H1 (cell line): ENCODE data around the gene TCP11. TPM values are rescaled to one million over a fixed set of nuclear protein-coding genes. Genes with fewer than 3 reads are reported as not detected.

Experiments
- CTCF ChIA-PET: fragments of 300-600 bp; sonication (Branson Sonifier 250); formaldehyde crosslinking; loops from one replicate; lab custom pipeline; 2021; ENCODE audit not compliant: partially characterized antibody; lab: Charles Lee
- POLR2A ChIA-PET: fragments of 300-600 bp; sonication (Branson Sonifier 250); formaldehyde crosslinking; loops from one replicate; lab custom pipeline; 2021; ENCODE audit warnings: inconsistent platforms; ENCODE audit not compliant: partially characterized antibody; lab: Charles Lee
- DNase-seq, 2 experiments: peaks; one replicate each; pipeline versions ENCODE4 v3.0.0 to v3.0.0-alpha.2; 2010 to 2022; ENCODE audit warnings: low spot score in 2 of 2, low read depth in 1 of 2, mixed read lengths in 1 of 2
- FAIRE-seq: peaks from 2 replicates; lab custom pipeline; 2011; peaks lifted over from hg19 to GRCh38; lab: Jason Lieb, UNC
- H2AFZ ChIP-seq: 2 replicates; pipeline ENCODE4 v1.8.1; 2012; ENCODE audit warnings: low read length, inconsistent platforms
- H2AK5ac ChIP-seq: 2 replicates; pipeline ENCODE4 v1.6.1; 2013; ENCODE audit warnings: low read depth, low read length
- H2BK120ac ChIP-seq: replicated peaks from 2 replicates; pipeline ENCODE3; 2013; ENCODE audit warnings: low read depth, low read length, inconsistent platforms
- H2BK12ac ChIP-seq: 2 replicates; pipeline ENCODE4 v1.6.1; 2013; ENCODE audit warnings: low read depth, low read length
- H2BK15ac ChIP-seq: 2 replicates; pipeline ENCODE4 v1.6.1; 2013; ENCODE audit warnings: low read length
- H2BK20ac ChIP-seq: 2 replicates; pipeline ENCODE4 v1.6.1; 2013; ENCODE audit warnings: low read length
- H2BK5ac ChIP-seq: 2 replicates; pipeline ENCODE4 v1.6.1; 2013; ENCODE audit warnings: low read depth, low read length
- H3K14ac ChIP-seq: 2 replicates; pipeline ENCODE4 v1.6.1; 2013; ENCODE audit warnings: inconsistent platforms; ENCODE audit not compliant: insufficient read length
- H3K18ac ChIP-seq: 2 replicates; pipeline ENCODE4 v1.6.1; 2013; ENCODE audit warnings: low read length; ENCODE audit errors: extremely low read depth
- H3K23ac ChIP-seq: 2 replicates; pipeline ENCODE4 v1.6.1; 2013; ENCODE audit warnings: inconsistent platforms; ENCODE audit not compliant: insufficient read length
- H3K23me2 ChIP-seq: 2 replicates; pipeline ENCODE4 v1.6.1; 2013; ENCODE audit warnings: low read depth, low read length
- H3K27ac ChIP-seq: 2 replicates; pipeline ENCODE4 v1.6.1; 2011; ENCODE audit warnings: low read depth, low read length, inconsistent platforms
- H3K27me3 ChIP-seq, 4 experiments: replicated peaks in 1 of 4; 1 replicate in 1 of 4; 2 replicates in 3 of 4; pipeline versions ENCODE4 v1.6.1 to v1.8.1; 2011 to 2013; ENCODE audit warnings: low read length in 3 of 4, mild to moderate bottlenecking in 3 of 4, inconsistent platforms in 2 of 4, mixed read lengths in 2 of 4, moderate library complexity in 1 of 4; ENCODE audit not compliant: control insufficient read depth in 3 of 4, insufficient read depth in 3 of 4; ENCODE audit errors: extremely low read depth in 1 of 4
- H3K36me3 ChIP-seq, 4 experiments: 2 replicates each; pipeline versions ENCODE4 v1.6.1 to v1.8.1; 2011 to 2013; ENCODE audit warnings: mild to moderate bottlenecking in 4 of 4, low read length in 3 of 4, moderate library complexity in 2 of 4, control low read depth in 1 of 4, inconsistent platforms in 1 of 4; ENCODE audit not compliant: insufficient read depth in 4 of 4, control insufficient read depth in 2 of 4
- H3K4ac ChIP-seq: replicated peaks from 2 replicates; pipeline ENCODE3; 2013; ENCODE audit warnings: low read length, low read depth, mixed read lengths, inconsistent platforms; ENCODE audit not compliant: insufficient read length
- H3K4me1 ChIP-seq, 4 experiments: replicated peaks in 1 of 4; 1 replicate in 1 of 4; 2 replicates in 3 of 4; pipeline versions ENCODE4 v1.6.1 to v1.8.1; 2011 to 2013; ENCODE audit warnings: low read length in 3 of 4, inconsistent platforms in 2 of 4, mixed read lengths in 1 of 4; ENCODE audit not compliant: insufficient read depth in 4 of 4, control insufficient read depth in 3 of 4
- H3K4me2 ChIP-seq, 2 experiments: 2 replicates each; pipeline versions ENCODE4 v1.6.1 to v1.8.1; 2011 to 2013; ENCODE audit warnings: low read depth in 2 of 2, low read length in 2 of 2, control low read depth in 1 of 2, inconsistent platforms in 1 of 2, mild to moderate bottlenecking in 1 of 2; ENCODE audit not compliant: insufficient read depth in 1 of 2
- H3K4me3 ChIP-seq, 4 experiments: fragments of 200-600, 300-600 bp in 1 of 4; sonication (generic), shearing (Covaris generic), sonication (Bioruptor Twin) in 1 of 4; 2 replicates each; pipeline versions ENCODE4 v1.5.1 to v1.8.1; 2011 to 2016; ENCODE audit warnings: low read length in 4 of 4, low read depth in 3 of 4, control low read depth in 2 of 4, inconsistent platforms in 2 of 4, mild to moderate bottlenecking in 2 of 4, mixed read lengths in 1 of 4, moderate library complexity in 1 of 4; ENCODE audit not compliant: insufficient read depth in 2 of 4; ENCODE audit errors: extremely low read depth in 1 of 4
- H3K56ac ChIP-seq: replicated peaks from 2 replicates; pipeline ENCODE3; 2013; ENCODE audit warnings: low read depth, mild to moderate bottlenecking, mixed read lengths, low read length, inconsistent platforms; ENCODE audit not compliant: insufficient read length
- H3K79me1 ChIP-seq: 2 replicates; pipeline ENCODE4 v1.6.1; 2013; ENCODE audit warnings: low read depth, low read length, control low read depth
- H3K79me2 ChIP-seq, 2 experiments: 2 replicates each; pipeline versions ENCODE4 v1.6.1 to v1.8.1; 2012 to 2013; ENCODE audit warnings: low read length in 2 of 2, mild to moderate bottlenecking in 2 of 2, inconsistent platforms in 1 of 2; ENCODE audit not compliant: insufficient read depth in 2 of 2, control insufficient read depth in 1 of 2
- H3K9ac ChIP-seq, 4 experiments: replicated peaks in 1 of 4; 1 replicate in 1 of 4; 2 replicates in 3 of 4; pipeline versions ENCODE4 v1.6.1 to v1.8.1; 2011 to 2013; ENCODE audit warnings: low read depth in 3 of 4, low read length in 3 of 4, control low read depth in 2 of 4, mild to moderate bottlenecking in 2 of 4, moderate library complexity in 2 of 4, inconsistent platforms in 1 of 4; ENCODE audit errors: extremely low read depth in 1 of 4
- H3K9me3 ChIP-seq, 2 experiments: 2 replicates each; pipeline versions ENCODE4 v1.6.1 to v1.8.1; 2012 to 2013; ENCODE audit warnings: mild to moderate bottlenecking in 2 of 2, moderate library complexity in 2 of 2, control low read depth in 1 of 2, inconsistent platforms in 1 of 2, low read depth in 1 of 2, low read length in 1 of 2, mixed read lengths in 1 of 2; ENCODE audit not compliant: insufficient read depth in 2 of 2
- H4K20me1 ChIP-seq, 2 experiments: replicated peaks in 1 of 2; 2 replicates each; pipeline versions ENCODE3 to v1.8.1; 2011 to 2013; ENCODE audit warnings: inconsistent platforms in 2 of 2, low read length in 2 of 2, mild to moderate bottlenecking in 1 of 2; ENCODE audit not compliant: insufficient read depth in 2 of 2, control insufficient read depth in 1 of 2
- H4K5ac ChIP-seq: 2 replicates; pipeline ENCODE4 v1.6.1; 2013; ENCODE audit warnings: low read length, low read depth, mixed read lengths, inconsistent platforms; ENCODE audit not compliant: insufficient read length
- H4K8ac ChIP-seq: 2 replicates; pipeline ENCODE4 v1.8.0; 2013; ENCODE audit warnings: mild to moderate bottlenecking, moderate library complexity, low read length, inconsistent platforms; ENCODE audit not compliant: insufficient read depth; ENCODE audit errors: extremely low read depth
- H4K91ac ChIP-seq: replicated peaks from 2 replicates; pipeline ENCODE3; 2013; ENCODE audit warnings: low read length, mixed read lengths, inconsistent platforms; ENCODE audit not compliant: insufficient read length
- BCL11A ChIP-seq, 2 experiments: IDR thresholded peaks; one replicate each; pipeline ENCODE4 v1.6.1; 2011; ENCODE audit warnings: low read depth in 2 of 2, low read length in 2 of 2, mild to moderate bottlenecking in 2 of 2
- EZH2 ChIP-seq: fragments of 200-600 bp; sonication (generic); IDR thresholded peaks from 2 replicates; pipeline ENCODE4 v1.7.1; 2012; ENCODE audit warnings: low read depth, mild to moderate bottlenecking, moderate library complexity, low read length, inconsistent platforms; ENCODE audit not compliant: severe bottlenecking
- PHF8 ChIP-seq: fragments of 200-600 bp; sonication (generic); conservative IDR thresholded peaks from 2 replicates; pipeline ENCODE4 v1.7.1; 2012; ENCODE audit warnings: low read depth, mild to moderate bottlenecking, inconsistent platforms, low read length, moderate library complexity
- RAD21 ChIP-seq, 2 experiments: IDR thresholded peaks in 1 of 2; conservative IDR thresholded peaks in 1 of 2; 2 replicates each; pipeline ENCODE4 v1.6.1; 2011; ENCODE audit warnings: low read depth in 2 of 2, low read length in 2 of 2, improper control_type of control experiment in 1 of 2, inconsistent platforms in 1 of 2, mild to moderate bottlenecking in 1 of 2, moderate library complexity in 1 of 2
- RBBP5 ChIP-seq: IDR thresholded peaks from 2 replicates; pipeline ENCODE4 v1.7.1; 2012; ENCODE audit warnings: low read depth, mild to moderate bottlenecking, inconsistent platforms, low read length, moderate library complexity, borderline replicate concordance
- SIRT6 ChIP-seq: IDR thresholded peaks from one replicate; pipeline ENCODE4 v1.7.1; 2012; ENCODE audit warnings: low read length, inconsistent platforms
- WGBS, 2 experiments: shearing (Covaris generic) in 1 of 2; methylation state at CpG; one replicate each; pipeline versions ENCODE4 v1.1.6 to v1.1.7; 2013 to 2015; ENCODE audit warnings: low lambda C conversion rate in 2 of 2, mixed read lengths in 2 of 2, inconsistent platforms in 1 of 2, low coverage in 1 of 2, missing lambda C conversion rate in 1 of 2; ENCODE audit not compliant: insufficient replicate concordance in 2 of 2, insufficient coverage in 1 of 2, insufficient read length in 1 of 2; ENCODE audit errors: extremely low coverage in 1 of 2, missing lambda C conversion rate in 1 of 2; 5-methylcytosine and 5-hydroxymethylcytosine counted together
- polyA plus RNA-seq, 7 experiments: library from polyadenylated mRNA; depleted of rRNA in 3 of 7; stranded (reverse) in 5 of 7; unstranded in 2 of 7; fragments of >200 nt in 5 of 7; fragments of 200-250 nt in 2 of 7; gene quantifications; 1 replicate in 5 of 7; 2 replicates in 1 of 7; 4 replicates in 1 of 7; pipeline versions ENCODE4 v1.2.1 to v1.2.3, GENCODE V29; 2011 to 2013; ENCODE audit warnings: missing spikeins in 2 of 7, mixed read lengths in 2 of 7
- total RNA-seq: library from RNA; stranded (reverse); fragmentation: NEBNext Ultra II Directional; extraction: Animal tissue kit (Norgen Biotek cat#: 25700); gene quantifications from 2 replicates; pipeline ENCODE4 v1.2.1, GENCODE V29; 2021

TCP11 gene
- total and polyA plus RNA-seq, 2 of the 8 experiments (the other 6 are each of a cell fraction or from before 2014, with no cell fraction given), result 0.11 TPM; not detected in 1

GRCh38 chr6:35093118-35093445 lies 48.1 kb downstream of the TCP11 start:
- Histone ChIP-seq H3K27me3 (no peaks in the 10 kb centered on the region), H3K23me2 (no peaks in the 10 kb centered on the region), H3K79me1 (no peaks in the 10 kb centered on the region), H3K4ac (no peak overlapping the region), H2BK20ac (no peak overlapping the region), H3K14ac (no peak overlapping the region), H2AK5ac (no peak overlapping the region), H3K27ac (no peak overlapping the region), H4K91ac (no peak overlapping the region), H2BK15ac (no peak overlapping the region), H3K79me2 (no peaks in the 10 kb centered on the region), H3K23ac (no peak overlapping the region), H3K9ac (no peak overlapping the region), H3K4me1 (peaks cover 0 to 8% (median 3%) of the 10 kb centered on the region in 4 experiments; a peak in 6 of 7 replicates), H4K20me1 (no peaks in the 10 kb centered on the region), H3K56ac (no peak overlapping the region), H3K4me3 (no peak overlapping the region), H2BK120ac (no peak overlapping the region), H4K8ac (no peak overlapping the region), H3K36me3 (peaks cover 0 to 5% (median 1%) of the 10 kb centered on the region in 4 experiments; a peak in 3 of 8 replicates), H2AFZ (no peak overlapping the region), H2BK12ac (no peak overlapping the region), H3K18ac (no peak overlapping the region), H2BK5ac (no peak overlapping the region), H4K5ac (no peak overlapping the region), H3K9me3 (no peaks in the 10 kb centered on the region), H3K4me2 (no peak overlapping the region)
- no peak for FAIRE-seq
- ChIA-PET POLR2A (interaction anchor here (1.2 kb wide), 2 partner anchors 44 to 75 kb away, joined by 3 to 4 read pairs; no protein-coding TSS in a partner anchor), CTCF (interaction anchor here (0.6 to 4.8 kb wide), 7 partner anchors 18 to 1335 kb away, joined by 3 to 20 read pairs (median 5); no protein-coding TSS in a partner anchor)
- DNase-seq, result no peak
- WGBS, 2 experiments, result 87% methylated on average over 5 of the region's 5 CpGs; no CpG with 5 or more reads in 1 of the 2 experiments
- TF ChIP-seq RAD21 (IDR thresholded peaks at IDR 0.05 in 1 of 2, conservative IDR thresholded peaks at IDR 0.05 in 1 of 2; ENCODE audit: low read depth in 2 of 2, low read length in 2 of 2) (no peak), SIRT6 (no peak), RBBP5 (no peak), PHF8 (no peak), BCL11A (IDR thresholded peaks at IDR 0.05; ENCODE audit: low read depth in 2 of 2, low read length in 2 of 2) (no peak), EZH2 (no peak)
